Measurements from ENCODE around the gene RNF220.
A peak's percentile ranks its signal among the peaks of the same experiment; 100 is the strongest.
"Not testable (repeated sequence)": the region's sequence is repeated elsewhere in the genome, so short reads cannot be mapped to it uniquely, and the experiment has no call there.

Gene RNF220

GRCh38 chr1:44549510-44549909 is 144.5 kb downstream of the RNF220 start:
- DNase-seq (ENCODE audit: low read depth in 2 of 2): no peak

GRCh38 chr1:44553127-44553758 is 148.2 kb downstream of the RNF220 start:
- no peak for DNase-seq (ENCODE audit: low read depth in 2 of 2)

- no peak for DNase-seq (ENCODE audit: low read depth in 2 of 2)
Observed at GRCh38 chr1:44553771-44554170, 148.7 kb downstream of the RNF220 start.

- DNase-seq (ENCODE audit: low read depth in 2 of 2): no peak
Observed at GRCh38 chr1:44554706-44555105, 149.7 kb downstream of the RNF220 start.

GRCh38 chr1:44557778-44558177 is 152.7 kb downstream of the RNF220 start:
- DNase-seq (ENCODE audit: low read depth in 2 of 2): no peak

DNA sequence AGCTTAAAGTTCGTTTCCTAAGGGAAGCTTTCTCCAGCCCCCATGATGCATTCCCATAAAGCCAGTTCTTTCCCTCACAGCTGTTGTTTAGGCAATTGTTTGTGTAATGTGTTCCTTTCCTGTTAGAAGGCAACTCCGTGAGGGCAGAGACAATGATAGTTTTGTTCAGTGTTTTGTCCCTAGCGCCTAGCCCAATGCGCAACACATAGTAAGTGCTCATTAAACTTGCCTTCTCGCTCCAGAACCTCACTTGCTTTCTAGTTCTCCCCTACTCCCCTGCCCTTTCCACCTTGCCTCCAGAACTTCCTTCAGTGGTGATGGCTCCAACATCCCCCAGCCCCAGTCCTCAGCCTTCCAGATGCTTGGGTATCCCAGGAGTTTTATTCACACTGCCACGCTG is 153.8 kb downstream of the RNF220 start:
- no peak for DNase-seq (ENCODE audit: low read depth in 2 of 2)

DNA sequence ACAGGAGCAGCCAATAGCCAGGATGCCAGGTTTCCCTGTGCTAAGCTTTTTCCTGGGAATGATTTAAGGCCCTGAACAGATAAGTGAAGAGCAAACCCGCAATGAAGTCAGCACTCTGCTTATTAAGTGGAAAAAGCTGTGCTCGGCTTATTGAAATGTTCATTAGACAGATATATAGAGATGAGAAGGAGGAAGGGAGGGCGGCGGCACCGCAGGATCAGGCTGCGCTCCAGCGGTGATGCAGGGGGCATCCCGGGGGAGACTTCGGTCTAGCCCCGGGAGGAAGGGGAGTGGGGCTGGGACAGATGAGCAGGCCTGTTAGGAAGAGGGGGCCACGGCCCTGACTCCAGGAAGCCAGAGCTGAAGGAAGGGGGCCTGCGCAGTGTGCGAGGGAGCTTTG is 154.3 kb downstream of the RNF220 start:
- no peak for DNase-seq (ENCODE audit: low read depth in 2 of 2)

- no peak for DNase-seq (ENCODE audit: low read depth in 2 of 2)
Observed at GRCh38 chr1:44559913-44560312, 154.9 kb downstream of the RNF220 start.

GRCh38 chr1:44560696-44561095 is 155.6 kb downstream of the RNF220 start:
- DNase-seq (ENCODE audit: low read depth in 2 of 2): not testable (repeated sequence)

GRCh38 chr1:44565259-44565750 is 160.2 kb downstream of the RNF220 start:
- no peak for DNase-seq (ENCODE audit: low read depth in 2 of 2)

DNA sequence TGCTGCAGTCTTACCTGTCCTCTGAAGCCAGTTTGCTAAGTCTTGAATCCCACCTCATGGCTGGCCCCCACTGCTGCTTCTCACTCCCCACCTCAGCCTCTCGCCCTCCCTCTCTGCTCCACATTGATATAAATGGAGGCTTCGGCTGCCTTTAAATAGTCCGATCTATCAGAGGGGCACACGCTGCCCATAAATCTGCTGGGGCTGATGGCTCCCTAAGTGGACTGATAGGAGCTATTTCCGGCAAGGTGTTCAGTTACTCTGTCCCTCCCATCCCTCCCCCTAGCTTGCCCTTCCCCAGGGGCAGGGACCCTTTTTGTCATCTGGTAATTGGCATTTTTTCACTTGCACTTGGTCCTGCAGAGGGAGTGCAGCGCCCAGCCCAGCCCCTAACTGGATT is 160.8 kb downstream of the RNF220 start:
- no peak for DNase-seq (ENCODE audit: low read depth in 2 of 2)

DNA sequence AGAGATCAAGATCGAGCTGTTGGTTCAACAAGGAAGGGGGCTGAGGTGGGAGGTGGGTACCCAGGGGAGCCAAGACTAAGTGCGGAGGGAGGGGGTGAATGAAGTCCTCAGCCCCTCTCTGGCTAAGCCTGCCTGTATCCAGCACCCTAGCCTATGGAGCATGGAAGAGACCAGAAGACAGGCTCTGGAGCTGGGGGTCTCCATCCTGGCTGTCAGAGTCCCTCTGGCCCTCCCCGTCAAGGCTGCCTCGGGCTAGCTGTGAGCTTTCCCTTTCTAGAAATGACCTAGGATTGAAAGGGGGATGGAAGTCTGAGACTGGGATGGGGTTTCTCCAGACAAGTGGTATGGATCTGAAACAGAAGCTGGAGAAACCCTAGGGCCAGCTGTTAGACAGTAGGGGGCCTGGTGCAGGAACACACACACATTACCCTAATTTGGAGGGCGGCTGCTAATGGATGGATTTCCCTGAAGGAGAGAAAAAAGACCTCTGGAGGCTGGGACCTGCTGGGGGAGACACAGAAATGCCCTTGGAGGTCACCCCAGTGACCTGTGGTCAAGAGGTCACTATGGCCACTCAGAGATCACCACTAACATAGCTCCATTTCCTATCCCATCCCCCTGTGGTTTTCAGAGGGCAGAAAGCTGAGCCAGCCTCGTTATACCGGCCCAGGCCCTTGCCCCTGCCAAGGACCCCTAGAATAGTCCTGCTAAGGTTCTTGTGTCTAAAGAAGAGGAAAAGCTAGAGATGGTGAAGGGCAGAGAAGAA is 161.4 kb downstream of the RNF220 start:
- no peak for DNase-seq (ENCODE audit: low read depth in 2 of 2)

DNA sequence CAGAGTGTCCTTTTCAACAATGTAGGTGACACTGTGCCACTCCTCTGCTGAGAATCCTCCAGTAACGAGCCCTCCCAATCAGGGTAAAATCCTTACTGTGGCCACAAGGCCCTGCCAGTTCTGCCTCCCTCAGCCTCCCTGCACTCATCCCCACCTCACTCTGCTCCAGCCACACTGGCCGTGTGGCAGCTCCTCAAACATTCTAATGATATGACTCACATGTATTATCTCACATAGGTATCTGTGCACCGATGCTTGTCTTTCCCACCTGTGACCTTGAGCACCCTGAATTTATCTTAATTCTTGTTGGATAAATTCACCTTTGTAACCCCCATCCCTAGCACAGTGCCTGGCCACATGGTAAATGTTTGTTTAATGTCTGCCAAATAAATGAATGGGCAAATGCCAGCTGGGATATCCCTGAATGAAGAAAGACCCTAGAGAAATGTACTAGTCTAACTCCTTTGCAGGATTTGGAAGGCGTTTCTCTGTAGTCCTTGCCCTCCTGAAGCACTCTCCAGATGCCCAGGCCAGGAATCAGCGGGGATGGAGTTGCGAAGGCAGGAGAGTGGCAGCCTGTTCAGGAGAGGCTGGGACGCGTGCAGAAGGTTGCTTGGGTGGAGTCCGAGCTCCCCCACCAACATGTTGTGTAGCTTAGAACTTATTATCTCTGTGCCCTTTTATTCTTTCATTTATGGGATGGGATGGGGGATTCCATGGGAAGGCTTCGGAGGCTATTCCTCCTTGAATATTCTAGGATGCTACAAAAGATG is 163.3 kb downstream of the RNF220 start:
- no peak for DNase-seq (ENCODE audit: low read depth in 2 of 2)

DNA sequence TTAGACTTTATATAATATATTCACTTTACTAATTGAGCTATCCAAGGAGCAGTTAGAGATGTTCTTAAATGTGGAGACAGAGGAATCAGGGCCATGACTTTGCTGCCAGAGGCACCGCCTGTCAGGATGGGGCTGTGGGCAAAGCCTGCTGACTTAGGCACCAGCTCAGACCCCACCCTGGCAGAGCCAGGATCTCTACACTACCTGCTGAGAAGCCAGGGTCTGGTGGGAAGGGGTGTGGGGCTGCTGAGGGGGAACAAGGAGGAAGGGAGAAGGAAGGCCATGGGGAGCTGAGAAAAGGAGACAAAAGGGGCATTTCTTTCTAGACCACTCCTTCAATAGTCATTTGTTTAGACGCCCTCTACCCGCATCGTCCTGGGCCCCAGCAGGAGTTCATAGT is 164.4 kb downstream of the RNF220 start:
- DNase-seq (ENCODE audit: low read depth in 2 of 2): no peak

DNA sequence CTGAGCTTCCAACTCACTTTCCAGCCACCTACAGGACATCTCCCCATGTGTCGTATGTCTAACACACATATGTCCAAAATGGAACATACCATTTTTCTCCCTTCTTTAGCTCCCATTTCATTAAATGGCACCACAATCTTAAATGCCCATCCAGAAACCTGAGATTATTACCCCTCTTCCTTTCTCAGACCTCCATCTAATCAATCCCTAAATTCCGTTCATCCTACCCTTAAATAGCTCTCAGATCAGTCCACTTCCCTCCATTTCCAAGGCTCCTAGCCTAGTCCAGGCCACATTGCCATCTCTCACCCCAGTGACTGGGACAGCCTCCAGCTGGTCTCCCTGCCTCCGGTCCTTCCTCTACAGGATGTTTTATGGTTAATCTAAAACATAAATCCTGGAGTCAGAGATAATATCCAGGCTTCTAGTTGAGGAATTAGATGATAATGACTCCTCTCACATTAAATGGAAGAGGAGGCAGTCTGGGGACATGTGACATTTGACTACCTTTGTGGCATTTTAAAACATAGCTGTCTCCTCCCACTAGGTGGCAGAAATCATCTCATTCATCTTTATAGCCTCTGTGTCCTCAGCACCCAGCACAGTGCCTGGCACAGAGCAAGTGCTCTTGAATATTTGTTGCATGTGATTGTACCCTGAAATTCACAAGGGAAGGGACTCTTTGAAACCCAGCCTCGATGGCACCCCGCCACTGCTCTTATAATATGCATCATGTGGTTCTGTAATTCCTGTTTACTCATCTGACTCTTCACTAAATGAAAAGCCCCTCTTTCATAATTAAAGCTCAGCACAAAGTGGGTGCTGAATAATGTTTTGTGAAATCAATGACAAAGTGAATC is 166.9 kb downstream of the RNF220 start:
- peak in 1 of 2 donors; percentile 1 for DNase-seq (ENCODE audit: low read depth in 2 of 2)

DNA sequence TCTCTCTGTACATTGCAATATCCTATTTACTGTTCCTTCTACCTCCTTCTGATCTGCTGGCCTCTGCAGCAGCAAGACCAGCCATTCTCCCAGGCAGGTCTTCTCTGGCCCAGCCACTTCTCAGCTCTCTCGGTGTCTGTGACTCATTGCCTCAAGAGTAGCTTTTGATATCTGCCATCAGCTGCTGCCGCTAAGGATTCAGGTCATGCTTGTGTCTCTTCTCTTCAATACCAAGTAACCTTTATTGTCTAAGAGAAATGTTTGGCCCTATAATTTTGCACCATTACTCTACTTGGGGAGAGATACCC is 167.5 kb downstream of the RNF220 start:
- no peak for DNase-seq (ENCODE audit: low read depth in 2 of 2)

DNA sequence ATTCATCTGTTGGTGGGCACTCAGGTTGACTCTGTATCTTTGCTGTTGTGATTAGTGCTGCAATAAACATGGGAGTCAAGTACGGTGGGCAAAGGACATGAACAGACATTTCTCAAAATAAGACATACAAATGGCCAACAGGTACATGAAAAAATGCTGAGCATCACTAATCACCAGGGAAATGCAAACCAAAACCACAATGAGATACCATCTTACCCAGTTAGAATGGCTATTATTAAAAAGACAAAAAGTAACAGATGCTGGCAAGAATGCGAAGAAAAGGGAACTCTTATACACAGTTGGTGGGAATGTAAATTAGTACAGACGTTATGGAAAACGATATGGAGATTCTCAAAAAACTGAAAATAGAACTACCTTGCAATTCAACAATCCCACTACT is 170.3 kb downstream of the RNF220 start:
- DNase-seq (ENCODE audit: low read depth in 2 of 2): no peak

DNA sequence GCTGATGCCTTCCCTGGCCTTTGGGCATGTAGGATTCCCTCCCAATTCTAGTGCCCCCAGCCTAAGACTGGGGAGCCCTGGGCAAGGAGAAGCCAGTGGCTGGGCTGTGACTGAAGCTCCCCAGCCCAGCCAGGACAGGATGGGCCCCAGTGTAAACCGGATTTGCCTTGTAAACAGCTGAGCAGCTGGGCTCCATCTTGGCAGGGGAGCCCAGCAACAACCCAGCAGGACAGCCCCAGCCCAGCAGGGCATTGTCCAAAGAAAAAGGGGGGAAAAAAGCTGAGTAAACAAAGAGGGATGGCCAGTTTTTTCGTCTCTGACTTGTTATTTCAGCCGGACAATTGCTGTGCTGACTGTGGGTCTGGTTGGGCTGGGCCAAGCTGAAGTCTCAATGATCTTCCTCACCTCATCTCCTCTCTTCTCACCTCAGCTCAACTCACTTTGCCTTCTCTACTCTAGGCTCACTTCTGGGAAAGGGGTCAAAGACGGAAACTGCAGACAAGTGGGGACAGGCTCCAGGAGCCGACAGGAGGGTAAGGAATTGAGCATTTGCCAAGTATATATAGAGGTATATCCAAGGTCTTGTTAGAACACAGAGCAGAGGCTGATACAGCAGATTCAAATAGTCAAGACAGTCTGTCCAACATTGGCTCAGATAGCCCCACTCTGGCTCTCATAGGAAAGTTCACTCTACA is 171.5 kb downstream of the RNF220 start:
- DNase-seq (ENCODE audit: low read depth in 2 of 2): no peak

GRCh38 chr1:44581205-44581604 is 176.2 kb downstream of the RNF220 start:
- DNase-seq (ENCODE audit: low read depth in 2 of 2): no peak

DNA sequence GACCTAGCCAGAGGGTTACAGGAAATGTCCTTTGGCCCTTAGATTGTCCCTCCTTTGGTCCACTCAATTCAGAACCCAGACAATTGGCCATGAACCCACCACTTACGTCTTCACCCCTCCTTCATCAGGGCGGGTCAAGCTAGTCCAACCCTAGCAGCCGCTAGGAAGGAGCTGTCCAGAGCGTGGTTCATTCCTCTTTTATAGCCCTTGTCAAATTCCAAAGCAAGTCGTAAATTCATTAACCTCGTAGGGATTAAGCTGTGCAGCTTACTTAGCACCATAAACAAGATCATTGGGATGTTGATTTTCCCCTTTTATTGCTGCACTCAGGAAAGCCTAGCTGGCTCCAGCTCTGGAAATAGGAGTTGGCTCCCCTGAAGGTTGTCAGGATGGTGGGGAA is 179.1 kb downstream of the RNF220 start:
- DNase-seq (ENCODE audit: low read depth in 2 of 2): no peak

- no peak for DNase-seq (ENCODE audit: low read depth in 2 of 2)
Observed at GRCh38 chr1:44585315-44585920, 180.4 kb downstream of the RNF220 start.

Measured in activated CD4-positive, alpha-beta T cell treated with anti-CD3 and anti-CD28 coated beads for 24 hours (primary cell).